Body of pancreas (tissue), 4 donors: ENCODE measurements around the gene EFNA2.

ENCODE experiments used
- CTCF ChIP-seq, 7 experiments: fragments of 450-650 bp in 4 of 7; fragments of 200-600 bp in 3 of 7; sonication (generic) in 3 of 7; IDR thresholded peaks; one replicate each; pipeline ENCODE4 v1.5.1; 2016 to 2019; ENCODE audit warnings: antibody characterized with exemption in 7 of 7
- POLR2A ChIP-seq, 3 donors: fragments of 450-650 bp; IDR thresholded peaks; one replicate each; pipeline ENCODE4 v1.6.1; 2016; ENCODE audit warnings: antibody characterized with exemption in 3 of 3, mild to moderate bottlenecking in 2 of 3

- TF ChIP-seq CTCF (IDR thresholded peaks at IDR 0.05): no peak
- no peak for TF ChIP-seq POLR2A (IDR thresholded peaks at IDR 0.05)
Observed at GRCh38 chr19:1300744-1301490, 15.2 kb downstream of the EFNA2 start.
